Subcutaneous abdominal adipose tissue (tissue), 5 donors: ENCODE results near the gene SDCCAG8.

Experiments used
- H3K27ac ChIP-seq: one replicate; pipeline ENCODE4 v1.7.0; 2013; ENCODE audit warnings: low read depth, mild to moderate bottlenecking, inconsistent platforms, low read length, moderate library complexity
- H3K27me3 ChIP-seq, 5 donors: one replicate each; pipeline ENCODE4 v1.7.0; 2013; ENCODE audit warnings: low read length in 5 of 5, inconsistent platforms in 1 of 5; ENCODE audit not compliant: control insufficient read depth in 5 of 5, insufficient read depth in 4 of 5
- H3K36me3 ChIP-seq, 5 donors: one replicate each; pipeline ENCODE4 v1.7.0; 2013; ENCODE audit warnings: low read length in 5 of 5; ENCODE audit not compliant: control insufficient read depth in 5 of 5, insufficient read depth in 5 of 5
- H3K4me1 ChIP-seq, 5 donors: one replicate each; pipeline ENCODE4 v1.7.0; 2013; ENCODE audit warnings: low read length in 5 of 5, mild to moderate bottlenecking in 3 of 5, moderate library complexity in 1 of 5; ENCODE audit not compliant: control insufficient read depth in 5 of 5, insufficient read depth in 5 of 5
- H3K4me3 ChIP-seq, 5 donors: one replicate each; pipeline ENCODE4 v1.7.0; 2013; ENCODE audit warnings: low read length in 5 of 5, low read depth in 1 of 5
- H3K9ac ChIP-seq, 5 donors: one replicate each; pipeline ENCODE4 v1.7.0; 2013; ENCODE audit warnings: low read length in 5 of 5, mild to moderate bottlenecking in 4 of 5, moderate library complexity in 3 of 5
- H3K9me3 ChIP-seq, 5 donors: one replicate each; pipeline ENCODE4 v1.7.0; 2013; ENCODE audit warnings: low read length in 5 of 5; ENCODE audit not compliant: control insufficient read depth in 5 of 5
- donor health status: healthy.
- donor health status: healthy.
- donor health status: healthy.
- donor health status: healthy.
- donor health status: healthy.

The SDCCAG8 gene

DNA sequence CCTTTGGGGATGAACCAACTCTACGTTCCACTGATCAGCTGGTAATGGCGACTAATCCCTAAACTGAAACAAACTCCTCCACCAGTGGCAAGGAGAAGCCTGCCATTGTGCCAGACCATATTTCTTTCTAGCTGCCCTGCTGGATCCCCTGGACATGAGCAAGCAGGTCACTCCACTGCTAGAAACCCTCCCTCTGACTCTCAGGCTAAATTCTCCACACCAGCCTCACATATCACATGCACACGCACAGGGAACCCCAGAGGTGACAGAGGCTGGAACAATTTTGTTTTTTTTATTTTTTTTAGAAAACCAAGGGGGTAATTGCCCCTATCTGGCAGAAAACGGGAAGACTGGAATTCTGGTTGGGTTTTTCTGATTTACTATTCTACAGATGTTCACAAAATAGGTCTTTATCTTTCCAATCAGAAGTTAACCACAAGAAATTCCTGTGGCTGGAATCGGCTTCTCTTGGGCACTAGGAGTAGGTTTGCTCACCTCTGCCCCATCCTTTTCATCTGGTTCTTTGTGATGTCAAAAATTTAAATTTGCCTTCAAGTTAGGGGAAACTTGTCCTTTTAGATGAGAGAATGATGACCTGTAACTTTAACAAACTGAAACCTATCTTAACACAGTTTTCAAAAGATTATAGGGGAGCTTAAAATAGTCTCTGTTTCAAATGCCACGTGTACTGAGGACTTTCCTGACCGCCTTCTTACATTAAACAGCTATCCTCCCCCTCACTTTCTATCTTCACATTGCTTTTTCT lies 258.1 kb downstream of the SDCCAG8 start:
- no peak overlapping the region for H3K9ac ChIP-seq
- no peaks in the 10 kb centered on the region for H3K27me3 ChIP-seq
- peaks cover 0 to 11% (median 7%) of the 10 kb centered on the region in 5 donors for H3K9me3 ChIP-seq
- H3K4me3 ChIP-seq: no peak overlapping the region
- peaks cover 10 to 17% (median 15%) of the 10 kb centered on the region in 5 donors for H3K36me3 ChIP-seq
- H3K27ac ChIP-seq: no peak overlapping the region
- no peaks in the 10 kb centered on the region for H3K4me1 ChIP-seq

DNA sequence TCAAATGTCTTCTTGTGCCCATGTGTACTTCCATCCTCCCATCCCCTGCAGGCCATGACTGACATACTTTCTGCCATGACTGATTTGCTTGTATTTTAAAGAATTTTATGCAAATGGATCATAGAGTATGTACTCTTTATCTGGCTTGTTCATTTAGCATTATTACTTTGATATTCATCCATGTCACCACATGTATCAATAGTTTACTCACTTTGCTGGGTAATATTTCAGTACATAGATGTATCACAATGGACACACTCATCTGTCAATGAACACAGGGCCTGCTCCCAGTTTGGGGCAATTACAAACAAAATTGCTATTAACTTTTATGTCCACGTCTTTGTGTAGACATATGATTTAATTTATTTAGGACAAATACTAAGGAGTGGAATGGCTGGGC lies 259.1 kb downstream of the SDCCAG8 start:
- H3K36me3 ChIP-seq: peaks cover 10 to 17% (median 15%) of the 10 kb centered on the region in 5 donors
- H3K27me3 ChIP-seq: no peaks in the 10 kb centered on the region
- no peak overlapping the region for H3K9ac ChIP-seq
- H3K27ac ChIP-seq: no peak overlapping the region
- no peak overlapping the region for H3K4me3 ChIP-seq
- H3K4me1 ChIP-seq: no peaks in the 10 kb centered on the region
- H3K9me3 ChIP-seq: peaks cover 0 to 11% (median 7%) of the 10 kb centered on the region in 5 donors

DNA sequence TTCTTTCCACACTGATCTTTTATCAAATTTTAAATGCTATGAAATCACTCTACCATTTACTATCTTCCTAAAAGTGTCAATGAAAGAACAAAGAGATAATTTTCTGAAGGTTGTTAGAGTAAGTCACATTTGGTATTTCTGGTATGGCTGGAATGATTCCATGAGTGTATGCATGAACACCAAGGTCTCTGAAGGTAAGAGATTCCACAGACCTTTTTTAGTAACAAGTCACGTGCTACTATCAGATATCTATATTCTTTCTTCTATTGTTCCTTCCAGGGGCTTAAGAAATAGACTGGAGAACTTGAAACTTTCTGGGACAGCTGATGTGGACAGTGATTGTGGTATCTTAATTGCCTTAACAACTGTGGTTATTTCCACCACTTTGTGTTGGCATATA lies 265.0 kb downstream of the SDCCAG8 start:
- Histone ChIP-seq H3K27me3 (no peaks in the 10 kb centered on the region), H3K9ac (no peak overlapping the region), H3K4me3 (no peak overlapping the region), H3K4me1 (no peaks in the 10 kb centered on the region), H3K36me3 (peaks cover 0 to 10% (median 3%) of the 10 kb centered on the region in 5 donors), H3K27ac (no peak overlapping the region), H3K9me3 (peaks cover 0 to 11% (median 7%) of the 10 kb centered on the region in 5 donors)

DNA sequence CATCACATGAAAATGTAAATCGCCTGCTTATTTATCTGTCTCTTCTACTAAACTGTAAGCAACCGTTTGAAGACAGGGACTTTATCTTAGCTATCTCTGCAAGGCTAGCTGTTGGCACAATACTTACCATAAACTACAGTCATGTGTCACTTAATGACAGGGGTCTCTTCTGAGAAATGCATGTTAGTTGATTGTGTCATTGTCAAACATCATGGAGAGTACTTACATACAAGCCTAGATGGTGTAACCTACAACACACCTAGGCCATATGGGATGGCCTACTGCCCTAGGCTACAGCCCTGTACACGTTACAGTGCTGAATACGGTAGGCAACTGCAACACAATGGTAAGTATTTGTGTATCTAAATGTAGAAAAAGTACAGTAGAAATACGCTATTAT lies 267.9 kb downstream of the SDCCAG8 start:
- no peaks in the 10 kb centered on the region for H3K4me1 ChIP-seq
- no peak overlapping the region for H3K9ac ChIP-seq
- no peak overlapping the region for H3K27ac ChIP-seq
- H3K4me3 ChIP-seq: no peak overlapping the region
- H3K36me3 ChIP-seq: peaks cover 0 to 3% (median 0%) of the 10 kb centered on the region in 5 donors
- H3K27me3 ChIP-seq: no peaks in the 10 kb centered on the region
- H3K9me3 ChIP-seq: peaks cover 0 to 3% (median 0%) of the 10 kb centered on the region in 5 donors

DNA sequence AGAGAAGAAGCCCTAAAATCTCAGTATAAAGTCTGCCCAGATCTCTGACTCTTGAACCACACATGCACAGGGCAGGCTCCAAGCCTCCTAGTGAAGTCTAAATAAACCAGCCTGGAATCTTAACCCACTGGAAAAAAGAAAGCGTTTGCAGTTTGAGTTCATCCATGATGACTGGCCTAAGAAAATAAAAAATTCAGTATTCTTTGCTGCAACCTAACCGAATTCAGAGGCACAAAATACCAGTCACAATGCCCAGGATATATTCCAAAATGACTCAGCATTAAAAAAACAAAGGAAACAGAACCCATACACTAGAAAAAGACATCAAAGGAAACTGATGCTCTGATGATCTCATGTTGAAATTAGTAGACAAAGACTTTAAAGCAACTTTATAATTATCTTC lies 269.2 kb downstream of the SDCCAG8 start:
- Histone ChIP-seq H3K4me1 (no peaks in the 10 kb centered on the region), H3K4me3 (no peak overlapping the region), H3K27me3 (no peaks in the 10 kb centered on the region), H3K36me3 (peaks cover 0 to 3% (median 0%) of the 10 kb centered on the region in 5 donors), H3K27ac (no peak overlapping the region), H3K9ac (no peak overlapping the region), H3K9me3 (peaks cover 0 to 4% (median 0%) of the 10 kb centered on the region in 5 donors)

DNA sequence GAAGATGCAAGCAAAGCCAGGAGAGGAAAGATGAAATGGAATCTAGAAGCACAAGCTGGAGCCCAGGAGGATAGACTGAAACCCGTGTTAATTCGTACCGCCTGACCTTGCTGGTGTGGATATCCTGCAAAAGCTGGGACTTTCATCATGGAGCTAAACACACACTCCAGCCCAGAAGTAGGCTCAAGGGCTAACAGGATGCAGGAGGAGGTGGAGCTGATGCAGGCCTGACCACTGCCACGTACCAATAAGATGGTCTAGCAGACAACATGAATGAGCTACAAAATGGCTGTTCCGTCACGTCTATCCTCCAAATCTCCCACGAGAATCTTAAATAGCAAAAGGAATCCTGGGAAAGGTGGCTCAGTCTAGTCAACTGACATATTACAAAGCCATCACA lies 270.3 kb downstream of the SDCCAG8 start:
- H3K4me1 ChIP-seq: no peaks in the 10 kb centered on the region
- H3K9ac ChIP-seq: no peak overlapping the region
- no peak overlapping the region for H3K27ac ChIP-seq
- no peaks in the 10 kb centered on the region for H3K27me3 ChIP-seq
- H3K9me3 ChIP-seq: peaks cover 0 to 4% (median 0%) of the 10 kb centered on the region in 5 donors
- peaks cover 0 to 3% (median 0%) of the 10 kb centered on the region in 5 donors for H3K36me3 ChIP-seq
- no peak overlapping the region for H3K4me3 ChIP-seq

DNA sequence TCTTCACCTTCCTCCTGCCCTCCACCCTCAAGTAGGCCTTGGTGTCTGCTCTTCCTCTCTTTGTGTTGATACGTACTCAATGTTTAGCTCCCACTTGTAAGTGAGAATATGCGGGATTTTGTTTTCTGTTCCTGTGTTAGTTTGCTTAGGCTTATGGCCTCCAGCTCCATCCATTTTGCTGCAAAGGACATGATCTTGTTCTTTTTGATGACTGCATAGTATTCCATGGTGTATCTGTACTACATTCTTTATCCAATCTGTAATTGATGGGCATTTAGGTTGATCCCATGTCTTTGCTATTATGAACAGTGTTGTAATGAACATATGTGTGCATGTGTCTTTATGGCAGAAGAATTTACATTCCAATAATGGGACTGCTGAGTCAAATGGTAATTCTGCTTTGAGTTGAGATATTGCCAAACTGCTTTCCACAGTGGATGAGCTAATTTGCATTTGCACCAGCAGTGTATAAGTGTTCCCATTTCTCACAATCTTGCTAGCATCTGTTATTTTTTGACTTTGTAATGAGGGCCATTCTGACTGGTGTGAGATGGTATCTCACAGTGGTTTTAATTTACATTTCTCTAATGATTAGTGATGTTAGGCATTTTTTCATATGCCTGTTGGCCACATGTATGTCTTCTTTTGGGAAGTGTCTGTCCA lies 272.7 kb downstream of the SDCCAG8 start:
- Histone ChIP-seq H3K4me3 (no peak overlapping the region), H3K9me3 (peaks cover 0 to 4% (median 0%) of the 10 kb centered on the region in 5 donors), H3K27me3 (no peaks in the 10 kb centered on the region), H3K9ac (no peak overlapping the region), H3K4me1 (no peaks in the 10 kb centered on the region), H3K36me3 (peaks cover 0 to 3% (median 0%) of the 10 kb centered on the region in 5 donors), H3K27ac (no peak overlapping the region)

DNA sequence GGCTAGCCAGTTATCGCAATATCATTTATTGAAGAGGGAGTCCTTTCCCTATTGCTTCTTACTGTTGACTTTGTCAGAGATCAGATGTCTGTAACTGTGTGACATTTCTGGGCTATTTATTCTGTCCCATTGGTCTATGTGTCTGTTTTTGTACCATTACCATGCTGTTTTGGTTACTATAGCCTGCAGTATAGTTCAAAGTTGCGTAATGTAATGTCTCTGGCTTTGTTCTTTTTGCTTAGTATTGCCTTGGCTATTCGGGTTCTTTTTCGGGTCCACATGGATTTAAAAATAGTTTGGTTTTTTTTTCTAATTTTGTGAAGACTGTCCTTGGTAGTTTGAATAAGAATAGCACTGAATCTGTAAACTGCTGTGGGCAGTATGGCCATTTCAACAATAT lies 273.7 kb downstream of the SDCCAG8 start:
- H3K27ac ChIP-seq: no peak overlapping the region
- no peaks in the 10 kb centered on the region for H3K4me1 ChIP-seq
- no peak overlapping the region for H3K4me3 ChIP-seq
- no peak overlapping the region for H3K9ac ChIP-seq
- no peaks in the 10 kb centered on the region for H3K27me3 ChIP-seq
- peaks cover 0 to 5% (median 0%) of the 10 kb centered on the region in 5 donors for H3K36me3 ChIP-seq
- peaks cover 0 to 4% (median 0%) of the 10 kb centered on the region in 5 donors for H3K9me3 ChIP-seq

DNA sequence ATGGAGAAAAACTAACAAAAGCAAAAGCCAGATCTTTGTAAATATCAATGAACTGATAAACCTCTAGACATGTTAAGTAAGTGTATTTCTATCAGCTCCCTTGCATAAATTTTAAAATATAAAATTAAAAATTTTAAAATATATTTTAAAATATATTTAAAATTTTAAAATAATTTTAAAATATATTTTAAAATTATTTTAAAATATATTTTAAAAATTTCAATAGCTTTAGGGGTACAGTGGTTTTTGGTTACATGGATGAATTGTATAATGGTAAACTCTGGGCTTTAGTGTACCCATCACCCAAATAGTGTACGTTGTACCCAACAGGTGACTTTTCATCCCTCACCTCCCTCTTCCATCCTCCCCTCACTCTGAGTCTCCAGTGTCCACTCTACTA lies 279.2 kb downstream of the SDCCAG8 start:
- Histone ChIP-seq H3K36me3 (peaks cover 0 to 8% (median 0%) of the 10 kb centered on the region in 5 donors), H3K9ac (no peak overlapping the region), H3K27me3 (no peaks in the 10 kb centered on the region), H3K27ac (no peak overlapping the region), H3K9me3 (no peaks in the 10 kb centered on the region), H3K4me1 (no peaks in the 10 kb centered on the region), H3K4me3 (no peak overlapping the region)

DNA sequence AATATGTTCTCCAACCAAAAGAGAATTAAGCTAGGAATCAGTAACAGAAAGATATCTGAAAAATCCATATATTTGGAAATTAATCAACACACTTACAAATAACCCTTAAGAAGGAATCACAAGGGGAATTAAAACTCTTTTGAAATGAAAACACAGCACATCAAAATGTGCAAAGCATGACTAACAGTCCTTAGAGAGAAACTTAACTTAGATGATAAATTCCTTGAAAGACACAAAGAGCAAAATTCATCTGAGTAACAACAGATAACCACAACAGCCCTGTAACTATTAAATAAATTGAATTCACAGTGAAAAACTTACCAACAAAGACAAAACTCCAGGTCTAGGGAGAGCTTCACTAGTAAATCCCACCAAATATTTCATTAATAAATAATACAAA lies 283.8 kb downstream of the SDCCAG8 start:
- H3K27me3 ChIP-seq: no peaks in the 10 kb centered on the region
- H3K9ac ChIP-seq: no peak overlapping the region

More for the DNA sequence above, 283.8 kb downstream of the SDCCAG8 start:
- Histone ChIP-seq H3K4me3 (no peak overlapping the region), H3K9me3 (no peaks in the 10 kb centered on the region), H3K27ac (no peak overlapping the region), H3K4me1 (no peaks in the 10 kb centered on the region), H3K36me3 (peaks cover 2 to 10% (median 7%) of the 10 kb centered on the region in 5 donors)
